ENCODE results near the gene SPINT2.

DNA sequence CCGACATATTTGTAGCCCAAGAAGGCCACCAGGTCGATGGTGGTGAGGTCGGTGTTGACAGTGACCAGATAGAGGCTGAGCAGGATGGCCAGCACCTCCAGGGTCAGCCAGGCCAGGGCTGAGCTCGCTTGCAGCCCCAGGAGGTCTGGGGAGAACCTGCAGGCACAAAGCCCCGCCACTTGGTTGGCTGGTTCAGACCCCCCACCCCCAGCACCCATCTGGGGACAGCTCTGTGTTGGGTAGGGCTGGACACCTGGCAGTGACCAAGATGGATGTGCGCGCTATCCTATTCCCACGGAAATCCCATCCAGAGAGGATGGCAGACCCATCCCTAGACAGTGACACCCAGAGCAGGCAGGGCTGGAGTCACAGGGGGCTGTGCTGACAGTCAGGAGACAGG lies 43.2 kb downstream of the SPINT2 start:
- TF ChIP-seq, protein P1, sequence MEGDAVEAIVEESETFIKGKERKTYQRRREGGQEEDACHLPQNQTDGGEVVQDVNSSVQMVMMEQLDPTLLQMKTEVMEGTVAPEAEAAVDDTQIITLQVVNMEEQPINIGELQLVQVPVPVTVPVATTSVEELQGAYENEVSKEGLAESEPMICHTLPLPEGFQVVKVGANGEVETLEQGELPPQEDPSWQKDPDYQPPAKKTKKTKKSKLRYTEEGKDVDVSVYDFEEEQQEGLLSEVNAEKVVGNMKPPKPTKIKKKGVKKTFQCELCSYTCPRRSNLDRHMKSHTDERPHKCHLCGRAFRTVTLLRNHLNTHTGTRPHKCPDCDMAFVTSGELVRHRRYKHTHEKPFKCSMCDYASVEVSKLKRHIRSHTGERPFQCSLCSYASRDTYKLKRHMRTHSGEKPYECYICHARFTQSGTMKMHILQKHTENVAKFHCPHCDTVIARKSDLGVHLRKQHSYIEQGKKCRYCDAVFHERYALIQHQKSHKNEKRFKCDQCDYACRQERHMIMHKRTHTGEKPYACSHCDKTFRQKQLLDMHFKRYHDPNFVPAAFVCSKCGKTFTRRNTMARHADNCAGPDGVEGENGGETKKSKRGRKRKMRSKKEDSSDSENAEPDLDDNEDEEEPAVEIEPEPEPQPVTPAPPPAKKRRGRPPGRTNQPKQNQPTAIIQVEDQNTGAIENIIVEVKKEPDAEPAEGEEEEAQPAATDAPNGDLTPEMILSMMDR (IDR thresholded peaks at IDR 0.05; ENCODE audit: insufficient read depth, low read depth, low read length), result no peak
- no peak for TF ChIP-seq EZH2 (IDR thresholded peaks at IDR 0.05; ENCODE audit: insufficient read depth, low read length)
